GM18868 (cell line): ENCODE results near the gene PARVB.

Source experiments
- ATAC-seq: cut with Tn5 transposase; IDR thresholded peaks from one replicate; pipeline ENCODE4 v1.9.1; 2021; ENCODE audit warnings: mild to moderate bottlenecking, moderate library complexity; ENCODE audit not compliant: unreplicated experiment

The PARVB gene

GRCh38 chr22:44192816-44193534 lies 168.9 kb downstream of the PARVB start:
- ATAC-seq: no peak

GRCh38 chr22:44193535-44193891 lies 169.4 kb downstream of the PARVB start:
- no peak for ATAC-seq

GRCh38 chr22:44194569-44194968 lies 170.5 kb downstream of the PARVB start:
- no peak for ATAC-seq

GRCh38 chr22:44195189-44195871 lies 171.2 kb downstream of the PARVB start:
- no peak for ATAC-seq

- no peak for ATAC-seq
These were observed 172.1 kb downstream of the PARVB start for GRCh38 chr22:44196241-44196640.

- ATAC-seq: no peak
These were observed 172.6 kb downstream of the PARVB start for GRCh38 chr22:44196731-44197131.

GRCh38 chr22:44197271-44197670 lies 173.2 kb downstream of the PARVB start:
- ATAC-seq: no peak

- ATAC-seq: no peak
These were observed 175.1 kb downstream of the PARVB start for GRCh38 chr22:44199164-44199563.

- no peak for ATAC-seq
These were observed 175.8 kb downstream of the PARVB start for GRCh38 chr22:44199866-44200265.

- ATAC-seq: no peak
These were observed 176.3 kb downstream of the PARVB start for GRCh38 chr22:44200451-44200850.

- ATAC-seq: no peak
These were observed 176.9 kb downstream of the PARVB start for GRCh38 chr22:44200855-44201550.

GRCh38 chr22:44201665-44202064 lies 177.6 kb downstream of the PARVB start:
- no peak for ATAC-seq

- no peak for ATAC-seq
These were observed 178.2 kb downstream of the PARVB start for GRCh38 chr22:44202261-44202789.

- no peak for ATAC-seq
These were observed 179.1 kb downstream of the PARVB start for GRCh38 chr22:44203203-44203602.

- ATAC-seq: no peak
These were observed 180.8 kb downstream of the PARVB start for GRCh38 chr22:44204739-44205515.

- ATAC-seq: no peak
These were observed 181.6 kb downstream of the PARVB start for GRCh38 chr22:44205516-44206329.

GRCh38 chr22:44206330-44206645 lies 182.2 kb downstream of the PARVB start:
- no peak for ATAC-seq

GRCh38 chr22:44206696-44207095 lies 182.6 kb downstream of the PARVB start:
- no peak for ATAC-seq

- no peak for ATAC-seq
These were observed 183.3 kb downstream of the PARVB start for GRCh38 chr22:44207173-44207980.

GRCh38 chr22:44207981-44208317 lies 183.8 kb downstream of the PARVB start:
- ATAC-seq: no peak
